CD8-positive, alpha-beta memory T cell (primary cell): ENCODE data around the gene SLC6A2. TPM values are rescaled to one million over a fixed set of nuclear protein-coding genes. Genes with fewer than 3 reads are reported as not detected.

Experiments used
- CTCF ChIA-PET: fragments of 350-600 bp; sonication (Branson Sonifier 250); formaldehyde crosslinking; loops from one replicate; lab custom pipeline; 2021; ENCODE audit warnings: antibody characterized with exemption; lab: Charles Lee
- POLR2A ChIA-PET: fragments of 350-600 bp; sonication (Branson Sonifier 250); formaldehyde crosslinking; loops from one replicate; lab custom pipeline; 2021; ENCODE audit warnings: antibody characterized with exemption; lab: Charles Lee
- DNase-seq, 5 donors: peaks; one replicate each; pipeline versions ENCODE4 v3.0.0 to v3.0.0-alpha.2; 2020 to 2022; ENCODE audit warnings: mixed read lengths in 1 of 5
- H3K27ac ChIP-seq: one replicate; pipeline ENCODE4 v1.7.0; 2013; ENCODE audit warnings: low read depth, mild to moderate bottlenecking, low read length, moderate library complexity
- H3K27me3 ChIP-seq: 2 replicates; pipeline ENCODE4 v1.7.0; 2013; ENCODE audit warnings: low read length, mild to moderate bottlenecking; ENCODE audit not compliant: insufficient read depth, poor library complexity, severe bottlenecking
- H3K36me3 ChIP-seq: 2 replicates; pipeline ENCODE4 v1.7.0; 2013; ENCODE audit warnings: mild to moderate bottlenecking, low read length, moderate library complexity; ENCODE audit not compliant: insufficient read depth
- H3K4me1 ChIP-seq: 2 replicates; pipeline ENCODE4 v1.7.0; 2013; ENCODE audit warnings: mild to moderate bottlenecking, low read length, moderate library complexity; ENCODE audit not compliant: insufficient read depth
- H3K4me3 ChIP-seq: 2 replicates; pipeline ENCODE4 v1.7.0; 2013; ENCODE audit warnings: mild to moderate bottlenecking, low read length
- H3K9me3 ChIP-seq: 2 replicates; pipeline ENCODE4 v1.7.0; 2013; ENCODE audit warnings: mild to moderate bottlenecking, low read length
- H3K27ac Mint-ChIP-seq, 8 donors: one replicate each; pipeline ENCODE4 v1.8.0; 2020 to 2021; ENCODE audit warnings: mixed read lengths in 8 of 8, mild to moderate bottlenecking in 6 of 8, inconsistent platforms in 3 of 8, moderate library complexity in 3 of 8
- H3K27me3 Mint-ChIP-seq, 2 donors: one replicate each; pipeline ENCODE4 v1.8.0; 2020 to 2021; ENCODE audit warnings: mixed read lengths in 2 of 2, mild to moderate bottlenecking in 1 of 2, moderate library complexity in 1 of 2
- H3K36me3 Mint-ChIP-seq, 3 donors: one replicate each; pipeline ENCODE4 v1.8.0; 2020 to 2021; ENCODE audit warnings: mixed read lengths in 3 of 3, inconsistent platforms in 1 of 3, mild to moderate bottlenecking in 1 of 3
- H3K4me1 Mint-ChIP-seq, 3 donors: one replicate each; pipeline ENCODE4 v1.8.0; 2020 to 2021; ENCODE audit warnings: mixed read lengths in 3 of 3, inconsistent platforms in 1 of 3, mild to moderate bottlenecking in 1 of 3
- H3K4me3 Mint-ChIP-seq, 7 donors: one replicate each; pipeline ENCODE4 v1.8.0; 2020 to 2021; ENCODE audit warnings: mixed read lengths in 7 of 7, mild to moderate bottlenecking in 6 of 7, moderate library complexity in 4 of 7, inconsistent platforms in 2 of 7
- H3K9me3 Mint-ChIP-seq, 5 donors: one replicate each; pipeline ENCODE4 v1.8.0; 2020 to 2022; ENCODE audit warnings: mixed read lengths in 5 of 5, mild to moderate bottlenecking in 3 of 5, moderate library complexity in 2 of 5, inconsistent platforms in 1 of 5
- polyA plus RNA-seq: library from polyadenylated mRNA; unstranded; fragments of 300-500 nt; fragmentation: Illumina TruSeq; gene quantifications from one replicate; pipeline ENCODE4 v1.2.3, GENCODE V29; 2021
- total RNA-seq, 2 experiments: library from RNA; stranded (reverse); gene quantifications; one replicate each; pipeline ENCODE4 v1.2.3, GENCODE V29; 2021

The SLC6A2 gene
- total and polyA plus RNA-seq, 3 experiments from 2014 or later, result not detected

DNA sequence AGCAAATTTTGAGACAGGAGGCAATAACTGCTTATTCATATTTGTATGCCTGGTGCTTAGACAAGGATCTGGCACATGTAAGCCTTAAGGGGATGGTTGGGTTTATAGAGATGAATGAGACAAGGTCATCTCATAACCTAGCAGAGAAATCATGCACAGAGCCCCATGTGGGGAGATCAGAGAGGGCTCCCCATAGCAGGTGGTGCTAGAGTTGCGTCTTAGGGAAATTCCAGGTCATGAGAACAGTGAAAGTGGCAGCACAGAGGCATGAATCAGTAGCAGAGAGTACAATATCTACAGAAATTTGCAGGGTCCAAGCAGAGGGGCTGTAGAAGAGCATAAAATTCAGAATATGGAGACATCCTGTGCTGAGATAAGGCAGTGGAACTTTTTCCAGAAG lies 57.3 kb downstream of the SLC6A2 start:
- Mint-ChIP-seq H3K27me3 (peaks cover 8 to 68% of the 10 kb centered on the region in 2 donors), H3K4me1 (no peaks in the 10 kb centered on the region), H3K36me3 (no peaks in the 10 kb centered on the region), H3K27ac (peak overlapping the region in 1 of 8 donors; percentile 94), H3K9me3 (no peaks in the 10 kb centered on the region), H3K4me3 (no peak overlapping the region)
- Histone ChIP-seq H3K4me1 (no peaks in the 10 kb centered on the region), H3K36me3 (no peaks in the 10 kb centered on the region), H3K27me3 (no peaks in the 10 kb centered on the region), H3K27ac (no peak overlapping the region), H3K4me3 (no peak overlapping the region), H3K9me3 (no peaks in the 10 kb centered on the region)
- ChIA-PET POLR2A (no interaction called here), CTCF (interaction anchor here (0.6 to 3.3 kb wide), 4 partner anchors 129 to 1927 kb away, joined by 3 to 13 read pairs (median 4); no protein-coding TSS in a partner anchor)
- no peak for DNase-seq

DNA sequence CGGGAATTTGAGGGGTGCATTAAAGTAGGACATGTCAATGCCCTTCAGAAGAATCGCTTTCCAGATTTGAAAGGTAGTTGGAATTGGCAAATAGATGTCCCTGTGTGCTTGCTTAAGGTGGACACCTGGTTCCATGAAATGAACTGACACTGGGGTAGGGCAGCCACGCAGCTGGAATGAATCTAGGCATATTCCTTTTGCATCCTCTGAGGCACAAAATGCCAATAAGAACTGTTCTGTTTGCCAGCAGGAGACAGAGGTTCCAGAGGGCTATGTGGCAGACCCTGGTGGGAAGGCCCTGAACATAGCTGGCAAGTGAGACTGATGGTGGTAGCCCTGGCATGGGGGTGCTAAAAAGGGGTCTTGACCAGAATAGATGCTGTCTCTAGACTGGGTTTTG lies 61.5 kb downstream of the SLC6A2 start:
- POLR2A ChIA-PET, result no interaction called here
- Mint-ChIP-seq H3K9me3 (peaks cover 0 to 6% (median 0%) of the 10 kb centered on the region in 5 donors), H3K4me3 (no peak overlapping the region)

DNA sequence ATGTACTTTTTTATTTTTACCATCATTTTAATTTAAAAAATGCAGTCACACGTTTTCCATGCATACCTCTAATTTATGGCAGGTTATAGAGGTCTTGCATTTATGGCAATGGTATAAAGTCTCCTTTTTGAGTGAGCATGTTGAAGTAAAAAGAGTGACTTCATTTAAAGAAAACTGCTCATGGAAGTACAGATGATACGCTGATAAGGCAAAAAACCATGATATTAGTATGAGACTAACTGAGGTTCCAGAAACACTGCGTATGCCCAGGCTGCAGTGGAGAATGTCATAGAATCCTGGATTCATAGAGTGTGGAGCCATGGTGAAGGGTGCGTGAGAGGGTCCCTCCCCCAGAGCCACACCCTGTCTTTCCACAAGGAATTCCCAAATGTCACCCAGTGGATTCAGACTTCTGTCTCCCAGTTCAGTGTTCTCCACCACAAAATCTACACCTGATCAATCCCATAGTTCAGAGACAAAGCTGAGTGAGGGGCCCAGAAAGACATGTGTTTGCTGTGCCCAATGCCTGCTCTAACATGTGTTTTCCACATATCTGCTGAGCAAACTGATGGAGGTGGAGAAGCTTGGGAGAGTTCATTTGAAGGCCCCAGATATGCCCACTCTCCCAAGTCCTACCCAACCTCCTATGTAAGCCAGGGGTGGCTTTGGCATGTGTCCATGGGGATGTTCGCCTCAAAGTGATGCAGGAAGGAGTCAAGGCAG lies 69.4 kb downstream of the SLC6A2 start:
- CTCF ChIA-PET, result no interaction called here
- Mint-ChIP-seq H3K27ac (no peak overlapping the region), H3K4me3 (no peak overlapping the region), H3K9me3 (peaks cover 0 to 6% (median 0%) of the 10 kb centered on the region in 5 donors), H3K27me3 (peaks cover 4 to 17% of the 10 kb centered on the region in 2 donors), H3K36me3 (no peaks in the 10 kb centered on the region), H3K4me1 (no peaks in the 10 kb centered on the region)
- Histone ChIP-seq H3K4me3 (no peak overlapping the region), H3K27ac (no peak overlapping the region), H3K9me3 (no peaks in the 10 kb centered on the region), H3K36me3 (no peaks in the 10 kb centered on the region), H3K27me3 (no peaks in the 10 kb centered on the region), H3K4me1 (no peaks in the 10 kb centered on the region)
- DNase-seq, result no peak
- POLR2A ChIA-PET, result no interaction called here

More for the DNA sequence above, 61.5 kb downstream of the SLC6A2 start:
- no peak overlapping the region for H3K27ac ChIP-seq
- Mint-ChIP-seq H3K27me3 (peaks cover 10 to 64% of the 10 kb centered on the region in 2 donors), H3K36me3 (no peaks in the 10 kb centered on the region), H3K27ac (no peak overlapping the region), H3K4me1 (no peaks in the 10 kb centered on the region)
- no peaks in the 10 kb centered on the region for H3K9me3 ChIP-seq
- H3K4me3 ChIP-seq, result no peak overlapping the region
- CTCF ChIA-PET, result no interaction called here
- H3K4me1 ChIP-seq, result no peaks in the 10 kb centered on the region
- H3K36me3 ChIP-seq, result no peaks in the 10 kb centered on the region
- DNase-seq, result no peak
- H3K27me3 ChIP-seq, result no peaks in the 10 kb centered on the region

DNA sequence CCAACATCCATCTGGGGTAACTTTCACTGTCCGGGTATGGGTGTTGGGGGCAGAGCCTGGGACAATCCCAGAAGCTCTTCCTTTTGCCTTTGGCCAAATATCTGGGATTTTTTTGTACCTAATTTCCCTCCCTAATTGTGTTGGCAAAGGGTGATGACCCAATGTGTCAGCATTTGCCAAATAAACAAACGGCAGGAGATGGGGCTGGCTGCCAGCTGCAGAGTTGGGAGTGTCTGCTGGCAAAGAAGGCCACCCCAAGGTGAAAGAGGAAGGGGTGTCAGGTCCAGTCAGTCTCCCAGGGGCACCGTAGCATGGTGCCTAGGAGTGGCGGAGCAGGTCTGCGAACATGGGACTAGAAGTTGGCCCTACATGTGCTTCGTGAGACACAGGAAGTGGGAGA lies 73.0 kb downstream of the SLC6A2 start:
- Mint-ChIP-seq H3K36me3 (no peaks in the 10 kb centered on the region), H3K9me3 (no peaks in the 10 kb centered on the region), H3K27me3 (peaks cover 2 to 13% of the 10 kb centered on the region in 2 donors), H3K4me3 (no peak overlapping the region), H3K27ac (no peak overlapping the region), H3K4me1 (no peaks in the 10 kb centered on the region)
- no peaks in the 10 kb centered on the region for H3K9me3 ChIP-seq
- no peak overlapping the region for H3K4me3 ChIP-seq
- H3K36me3 ChIP-seq, result no peaks in the 10 kb centered on the region
- ChIA-PET CTCF (no interaction called here), POLR2A (no interaction called here)
- H3K4me1 ChIP-seq, result no peaks in the 10 kb centered on the region
- no peak overlapping the region for H3K27ac ChIP-seq
- no peak for DNase-seq
- no peaks in the 10 kb centered on the region for H3K27me3 ChIP-seq

DNA sequence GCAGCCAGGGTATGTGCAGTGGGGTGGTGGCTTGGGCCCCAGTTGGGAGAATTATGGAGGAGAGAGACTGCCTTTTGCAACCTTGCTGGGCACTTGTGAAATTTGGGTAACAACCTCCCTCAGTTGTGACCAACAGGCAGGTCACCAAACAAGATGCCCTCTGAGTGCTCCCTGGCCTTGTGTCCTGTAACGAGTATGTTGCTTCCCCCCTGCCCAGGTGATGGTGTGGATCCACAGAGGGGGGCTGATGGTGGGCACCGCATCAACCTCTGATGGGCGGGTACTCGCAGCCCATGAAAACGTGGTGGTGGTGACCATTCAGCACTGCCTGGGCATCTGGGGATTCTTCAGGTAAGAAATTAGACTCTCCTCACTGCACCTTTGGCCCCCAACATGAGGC lies 74.3 kb downstream of the SLC6A2 start:
- Histone ChIP-seq H3K4me1 (no peaks in the 10 kb centered on the region), H3K27ac (no peak overlapping the region), H3K36me3 (no peaks in the 10 kb centered on the region), H3K27me3 (no peaks in the 10 kb centered on the region), H3K4me3 (no peak overlapping the region), H3K9me3 (no peaks in the 10 kb centered on the region)
- POLR2A ChIA-PET, result no interaction called here
- H3K27ac Mint-ChIP-seq, result no peak overlapping the region
- no peaks in the 10 kb centered on the region for H3K9me3 Mint-ChIP-seq
- CTCF ChIA-PET, result no interaction called here
- no peak for DNase-seq
- peaks cover 2 to 19% of the 10 kb centered on the region in 2 donors for H3K27me3 Mint-ChIP-seq
- no peaks in the 10 kb centered on the region for H3K4me1 Mint-ChIP-seq
- H3K4me3 Mint-ChIP-seq, result no peak overlapping the region
- H3K36me3 Mint-ChIP-seq, result no peaks in the 10 kb centered on the region

DNA sequence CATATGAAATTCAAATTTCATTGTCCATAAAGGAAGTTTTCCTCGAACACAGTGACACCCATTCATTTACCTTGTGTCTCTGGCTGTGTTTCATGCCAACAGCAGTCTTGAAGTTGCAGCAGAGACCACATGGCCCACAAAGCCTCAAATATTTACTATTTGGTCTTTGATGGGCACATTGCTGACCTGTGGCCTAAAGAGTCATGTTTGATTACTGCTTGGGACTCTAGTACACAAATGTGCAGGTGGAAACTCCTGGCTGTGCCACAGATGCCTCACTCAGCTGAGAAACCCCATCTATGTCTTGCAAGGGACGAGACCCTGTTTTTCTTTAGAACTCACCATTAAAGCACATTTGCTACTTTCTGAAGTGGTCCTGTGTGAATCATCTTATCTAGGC lies 76.7 kb downstream of the SLC6A2 start:
- Histone ChIP-seq H3K4me1 (no peaks in the 10 kb centered on the region), H3K27ac (no peak overlapping the region), H3K36me3 (no peaks in the 10 kb centered on the region), H3K9me3 (no peaks in the 10 kb centered on the region), H3K27me3 (no peaks in the 10 kb centered on the region), H3K4me3 (no peak overlapping the region)
- Mint-ChIP-seq H3K36me3 (no peaks in the 10 kb centered on the region), H3K27ac (no peak overlapping the region), H3K4me3 (no peak overlapping the region), H3K27me3 (peaks cover 8 to 24% of the 10 kb centered on the region in 2 donors), H3K4me1 (no peaks in the 10 kb centered on the region), H3K9me3 (peaks cover 0 to 1% (median 0%) of the 10 kb centered on the region in 5 donors)
- DNase-seq, result no peak
- POLR2A ChIA-PET, result no interaction called here
- CTCF ChIA-PET, result no interaction called here

DNA sequence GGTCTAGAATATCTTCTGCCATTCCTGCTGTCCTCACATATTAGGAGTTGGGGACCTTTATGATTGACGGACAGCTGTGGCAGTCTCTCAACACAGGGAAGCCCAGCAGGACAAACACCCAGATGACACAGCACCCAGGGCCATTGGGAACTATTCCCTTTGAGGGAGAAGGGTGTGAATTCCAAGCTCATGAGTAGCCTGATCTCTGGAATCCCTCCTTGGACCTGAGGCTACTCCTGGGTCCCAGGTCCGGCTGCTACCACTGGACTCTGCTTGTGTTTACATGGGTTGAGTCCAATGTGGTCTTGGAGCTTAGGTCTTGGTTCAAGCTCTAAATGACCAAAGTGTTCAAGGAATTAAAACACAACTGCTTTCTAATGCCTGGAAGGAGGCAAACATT lies 78.9 kb downstream of the SLC6A2 start:
- Mint-ChIP-seq H3K27ac (no peak overlapping the region), H3K4me3 (no peak overlapping the region), H3K4me1 (no peaks in the 10 kb centered on the region), H3K27me3 (peaks cover 11 to 38% of the 10 kb centered on the region in 2 donors), H3K9me3 (peaks cover 0 to 1% (median 0%) of the 10 kb centered on the region in 5 donors), H3K36me3 (no peaks in the 10 kb centered on the region)
- CTCF ChIA-PET, result no interaction called here
- Histone ChIP-seq H3K9me3 (no peaks in the 10 kb centered on the region), H3K4me3 (no peak overlapping the region), H3K4me1 (no peaks in the 10 kb centered on the region), H3K27me3 (no peaks in the 10 kb centered on the region), H3K36me3 (no peaks in the 10 kb centered on the region), H3K27ac (no peak overlapping the region)
- DNase-seq, result no peak
- POLR2A ChIA-PET, result no interaction called here

DNA sequence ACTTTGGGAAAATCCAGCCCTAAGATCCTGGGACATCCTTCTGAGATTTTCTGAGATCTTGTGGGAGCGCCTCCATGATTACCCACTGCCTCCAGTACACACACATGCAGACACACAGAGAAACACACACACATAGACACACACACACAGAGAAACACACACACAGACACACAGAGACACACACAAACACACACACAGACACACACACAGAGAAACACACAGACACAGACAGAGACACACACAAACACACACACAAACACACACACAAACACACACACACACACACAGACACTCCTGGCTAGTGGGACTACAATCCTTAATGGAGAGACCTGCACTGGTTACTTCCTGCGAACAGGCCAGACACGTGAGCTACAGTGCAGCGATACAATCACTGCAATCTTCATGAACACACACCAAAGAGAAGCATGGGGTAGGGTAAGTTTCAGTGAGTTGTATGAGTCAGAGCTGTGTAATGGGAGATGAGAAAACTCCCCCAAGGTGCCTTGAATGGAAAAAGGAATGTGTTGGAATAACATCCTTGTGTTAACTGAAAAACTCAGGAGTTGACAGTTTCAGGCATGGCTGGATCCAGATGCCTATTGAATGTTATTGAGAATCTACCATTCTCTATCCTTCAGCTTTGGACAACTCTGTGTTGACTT lies 79.5 kb downstream of the SLC6A2 start:
- H3K4me1 ChIP-seq, result no peaks in the 10 kb centered on the region
- Mint-ChIP-seq H3K36me3 (no peaks in the 10 kb centered on the region), H3K27me3 (peaks cover 16 to 36% of the 10 kb centered on the region in 2 donors), H3K4me3 (no peak overlapping the region), H3K4me1 (no peaks in the 10 kb centered on the region), H3K27ac (no peak overlapping the region), H3K9me3 (peaks cover 0 to 1% (median 0%) of the 10 kb centered on the region in 5 donors)
- no peak for DNase-seq
- no peaks in the 10 kb centered on the region for H3K36me3 ChIP-seq
- no peak overlapping the region for H3K4me3 ChIP-seq
- no peak overlapping the region for H3K27ac ChIP-seq
- POLR2A ChIA-PET, result no interaction called here
- CTCF ChIA-PET, result no interaction called here
- no peaks in the 10 kb centered on the region for H3K27me3 ChIP-seq
- H3K9me3 ChIP-seq, result no peaks in the 10 kb centered on the region
